NCI-H446 (cell line): ENCODE measurements around the gene PROZ.

Experiments used
- DNase-seq, 2 experiments: peaks; one replicate each; lab custom pipeline; 2025; lab: John Stamatoyannopoulos, UW

PROZ gene

DNA sequence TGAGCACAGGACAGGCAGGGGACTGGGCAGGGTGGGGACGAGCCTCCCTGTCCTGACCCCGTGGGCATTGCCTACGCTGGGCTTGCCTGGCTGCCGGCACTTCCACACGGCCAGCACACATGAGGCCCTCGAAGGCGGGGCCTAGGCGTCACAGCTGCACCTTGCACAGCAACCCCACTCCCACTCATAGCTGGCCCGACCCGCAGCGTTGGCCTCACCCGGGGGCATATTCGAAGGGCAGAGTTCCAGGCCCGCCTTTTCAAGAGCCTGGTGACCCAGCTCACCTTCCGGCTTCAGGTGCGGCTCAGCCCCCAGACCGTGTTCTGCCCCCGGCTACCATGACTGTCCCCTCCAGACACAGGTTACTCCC, 16.9 kb upstream of the PROZ start:
- no peak for DNase-seq

GRCh38 chr13:113142876-113143275, 15.6 kb upstream of the PROZ start:
- no peak for DNase-seq

DNA sequence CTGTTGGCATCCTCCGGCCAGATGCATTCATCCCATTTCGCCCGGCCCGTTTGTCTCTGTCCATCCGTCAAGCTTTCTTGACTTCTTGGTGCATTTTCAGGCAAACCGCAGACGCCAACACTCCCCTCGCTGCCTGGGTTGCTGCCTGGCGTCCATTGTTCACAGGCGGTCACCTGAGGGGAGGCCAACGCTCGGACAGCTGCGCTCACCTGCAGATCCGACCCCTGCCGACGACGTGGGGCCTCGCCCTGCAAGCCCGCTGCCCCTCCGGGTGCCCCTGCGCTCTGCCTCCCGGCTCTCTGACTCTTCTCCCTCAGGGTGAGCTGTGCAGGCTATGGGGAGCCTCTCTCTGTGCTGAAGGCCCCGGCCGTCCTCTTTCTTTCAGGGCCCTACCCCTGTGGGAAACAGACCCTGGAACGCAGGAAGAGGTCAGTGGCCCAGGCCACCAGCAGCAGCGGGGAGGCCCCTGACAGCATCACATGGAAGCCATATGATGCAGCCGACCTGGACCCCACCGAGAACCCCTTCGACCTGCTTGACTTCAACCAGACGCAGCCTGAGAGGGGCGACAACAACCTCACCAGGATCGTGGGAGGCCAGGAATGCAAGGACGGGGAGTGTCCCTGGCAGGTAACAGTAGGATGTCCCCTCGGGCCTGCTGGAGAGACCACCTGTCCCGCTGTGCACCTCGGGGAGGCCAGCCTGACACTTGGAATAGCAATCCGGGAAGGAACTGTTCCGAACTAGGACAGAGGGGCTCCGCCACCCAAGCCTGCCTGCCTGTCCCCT, 14.8 kb upstream of the PROZ start:
- DNase-seq, result no peak

- no peak for DNase-seq
These were observed 14.2 kb upstream of the PROZ start for GRCh38 chr13:113144255-113144629.

DNA sequence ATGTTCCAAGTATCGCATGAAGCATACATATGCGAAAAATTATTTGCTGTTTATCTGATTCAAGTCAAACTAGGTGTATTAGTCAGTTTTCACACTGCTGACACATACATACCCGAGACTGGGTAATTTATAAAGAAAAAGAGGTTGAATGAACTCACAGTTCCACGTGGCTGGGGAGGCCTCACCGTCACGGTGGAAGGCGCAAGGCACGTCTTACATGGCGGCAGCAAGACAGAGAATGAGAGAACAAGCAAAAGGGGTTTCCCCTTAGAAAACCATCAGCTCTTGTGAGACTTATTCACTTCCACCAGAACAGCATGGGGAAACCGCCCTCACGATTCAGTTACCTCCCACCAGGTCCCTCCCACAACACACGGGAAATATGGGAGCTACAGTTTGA, 13.0 kb upstream of the PROZ start:
- no peak for DNase-seq

DNA sequence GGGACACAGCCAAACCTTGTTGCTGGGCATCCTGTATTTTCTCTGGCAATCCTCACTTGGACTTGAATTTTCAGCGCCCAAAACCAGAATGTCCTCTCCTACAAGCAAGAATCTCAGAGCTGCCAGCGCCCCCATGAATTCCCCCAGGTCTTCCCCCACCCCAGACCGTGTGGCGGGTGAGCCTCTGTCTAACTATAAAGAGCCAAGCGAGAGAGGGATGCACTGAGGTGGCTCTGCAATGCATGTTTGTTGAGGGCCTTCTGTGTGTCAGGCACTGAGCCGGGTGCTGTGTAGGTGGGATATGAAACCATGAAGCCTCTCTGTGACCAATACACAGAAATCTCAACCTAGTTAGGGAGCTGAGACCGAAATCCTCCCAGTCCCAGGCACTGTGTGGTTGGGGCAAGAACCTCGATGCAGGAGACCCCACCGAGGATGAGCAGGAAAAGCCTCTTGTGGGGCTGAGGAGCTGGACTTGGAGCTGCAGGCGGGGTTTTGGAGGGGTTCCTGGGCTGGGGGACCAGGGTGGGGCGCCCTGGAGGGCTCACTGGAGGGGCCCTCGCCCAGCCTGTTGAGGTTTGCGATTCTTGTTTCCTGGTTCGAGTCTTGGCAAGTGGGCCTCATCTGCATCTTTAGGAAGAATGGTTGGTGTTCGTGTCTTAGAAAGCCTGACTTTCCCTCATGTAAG, 12.4 kb upstream of the PROZ start:
- no peak for DNase-seq

DNA sequence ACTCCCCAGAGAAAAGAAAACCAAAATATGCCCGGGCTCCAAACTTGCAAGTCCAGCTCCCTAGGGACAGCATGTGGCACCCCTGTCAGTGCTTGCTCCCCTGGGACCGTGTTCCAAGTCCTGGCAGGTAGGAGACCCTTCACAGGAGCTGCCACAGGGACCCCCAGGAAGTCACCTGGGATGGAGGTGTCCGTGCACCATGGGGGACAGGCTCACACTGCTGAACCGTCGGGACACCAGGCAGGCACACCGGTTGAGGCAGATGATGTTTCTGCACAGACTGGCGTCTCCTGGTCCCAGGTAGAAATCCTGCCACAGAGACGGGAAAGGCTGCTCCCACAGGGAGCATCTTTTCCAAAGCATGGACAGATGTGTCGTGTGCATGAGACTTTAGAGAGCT, 11.7 kb upstream of the PROZ start:
- DNase-seq, result no peak

DNA sequence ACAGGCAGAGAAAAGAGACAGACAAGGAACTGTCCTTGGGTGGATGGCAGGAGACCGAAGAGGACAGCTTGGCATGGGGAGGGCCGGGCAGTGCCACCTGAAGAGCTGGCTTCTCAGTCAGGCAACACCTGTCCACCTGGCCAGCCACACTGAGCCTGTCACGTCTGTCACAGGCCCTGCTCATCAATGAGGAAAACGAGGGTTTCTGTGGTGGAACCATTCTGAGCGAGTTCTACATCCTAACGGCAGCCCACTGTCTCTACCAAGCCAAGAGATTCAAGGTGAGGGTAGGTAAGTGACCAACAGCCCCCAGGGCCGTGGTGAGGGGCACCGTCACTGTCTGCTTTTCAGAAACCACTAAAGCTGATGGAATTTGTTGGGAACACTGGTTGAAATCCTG, 11.2 kb upstream of the PROZ start:
- no peak for DNase-seq

DNA sequence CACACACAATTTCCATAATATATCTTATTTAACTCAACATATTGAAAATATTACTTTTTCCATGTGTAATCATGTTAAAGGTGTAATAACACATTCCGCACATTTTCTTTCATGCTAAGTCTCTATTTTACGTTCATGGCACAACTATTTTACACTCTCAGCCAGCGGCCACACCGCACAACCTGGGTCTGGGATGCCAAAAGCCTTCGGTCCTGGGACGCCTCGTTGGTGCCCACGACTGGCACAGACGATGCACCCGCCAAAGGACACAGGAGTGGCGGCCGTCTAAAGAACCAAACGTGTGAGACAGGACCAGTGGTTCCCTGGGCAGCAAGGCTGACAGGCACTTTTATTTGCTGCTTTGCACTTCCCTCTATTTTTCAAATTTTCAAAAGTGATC, 10.0 kb upstream of the PROZ start:
- DNase-seq, result no peak

GRCh38 chr13:113148940-113149503, 9.4 kb upstream of the PROZ start:
- no peak for DNase-seq

DNA sequence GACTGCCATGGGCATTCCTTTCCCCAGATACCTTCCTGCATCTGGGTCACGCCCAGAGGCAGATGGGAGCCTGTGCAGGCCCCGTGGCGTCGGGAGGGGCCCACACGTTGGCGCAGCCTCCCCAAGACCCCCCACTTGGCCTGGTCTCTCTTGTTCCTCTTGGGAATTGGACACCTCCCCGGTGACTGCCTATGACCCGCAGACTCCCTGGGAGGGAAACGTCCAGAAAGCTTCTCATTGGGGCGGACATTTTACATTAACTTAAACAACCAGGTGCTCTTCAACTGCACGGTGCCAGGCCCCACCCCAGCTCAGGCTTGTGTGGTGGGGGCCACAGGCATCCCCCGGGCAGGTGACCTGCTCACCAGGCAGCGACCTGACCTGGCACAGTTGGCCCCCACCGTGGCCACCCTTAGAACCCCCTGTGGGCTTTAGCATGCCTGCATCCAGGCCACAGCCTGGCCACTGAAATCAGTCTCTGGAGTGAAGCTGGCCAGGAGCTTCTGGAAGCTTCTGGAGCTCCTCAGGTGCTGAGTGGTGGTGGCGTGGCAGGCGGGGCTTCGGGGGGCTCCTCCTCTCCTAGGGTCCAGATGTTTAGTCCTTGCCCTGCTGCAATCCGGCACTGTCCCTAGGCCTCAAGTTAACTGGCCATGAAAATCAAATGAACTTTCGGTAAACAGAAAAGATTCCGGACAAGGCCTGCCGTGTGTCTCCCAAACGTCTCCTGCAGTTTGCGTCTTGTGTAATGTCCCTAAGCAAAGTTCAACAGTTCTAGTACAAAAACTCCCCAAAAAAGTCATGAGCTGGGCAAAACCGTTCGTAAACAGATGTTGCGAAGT, 8.5 kb upstream of the PROZ start:
- no peak for DNase-seq

DNA sequence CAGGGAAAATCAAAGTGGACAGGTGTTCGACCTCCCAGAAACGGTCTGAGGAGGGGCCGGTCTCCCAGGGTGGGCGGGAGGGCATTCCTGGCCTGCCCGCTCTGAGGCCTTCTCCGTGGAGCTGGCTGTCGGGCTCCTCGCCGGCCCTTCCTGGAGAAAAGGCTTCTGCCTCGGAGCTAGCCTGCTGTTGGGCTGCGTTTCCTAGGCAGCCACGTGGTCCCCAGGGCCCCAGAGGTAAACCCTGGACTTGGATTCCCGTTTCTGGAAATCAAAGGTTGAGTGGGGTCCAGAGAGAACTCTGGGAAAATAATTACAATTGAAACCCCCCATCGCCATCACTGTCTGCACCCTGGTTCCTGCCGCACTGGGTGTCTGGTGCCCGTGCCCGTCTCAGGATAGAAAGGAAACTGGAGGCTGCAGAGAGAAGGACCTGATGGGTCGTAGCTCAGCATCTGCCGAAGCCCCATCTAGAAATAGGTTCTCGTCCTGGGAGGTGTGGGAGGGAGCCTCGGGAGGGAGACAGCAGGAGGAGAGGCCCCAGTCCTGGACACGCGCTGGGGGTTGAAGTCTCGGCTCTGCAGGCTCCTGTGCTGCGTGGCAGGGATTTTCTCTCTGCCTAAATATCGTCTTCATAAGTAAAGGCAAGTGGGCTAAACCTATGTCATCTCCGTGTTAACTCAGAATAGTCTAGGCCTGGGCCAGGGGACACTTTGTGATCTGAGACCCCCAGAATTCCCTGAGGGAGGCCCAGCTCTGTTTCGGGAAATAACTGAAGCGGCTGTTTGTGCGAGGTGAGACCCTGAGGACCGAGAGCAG, 7.7 kb upstream of the PROZ start:
- DNase-seq, result no peak

- DNase-seq, result no peak
These were observed 6.4 kb upstream of the PROZ start for GRCh38 chr13:113151745-113152690.

- DNase-seq, result no peak
These were observed 5.8 kb upstream of the PROZ start for GRCh38 chr13:113152691-113152983.

GRCh38 chr13:113152984-113153809, 5.3 kb upstream of the PROZ start:
- no peak for DNase-seq

DNA sequence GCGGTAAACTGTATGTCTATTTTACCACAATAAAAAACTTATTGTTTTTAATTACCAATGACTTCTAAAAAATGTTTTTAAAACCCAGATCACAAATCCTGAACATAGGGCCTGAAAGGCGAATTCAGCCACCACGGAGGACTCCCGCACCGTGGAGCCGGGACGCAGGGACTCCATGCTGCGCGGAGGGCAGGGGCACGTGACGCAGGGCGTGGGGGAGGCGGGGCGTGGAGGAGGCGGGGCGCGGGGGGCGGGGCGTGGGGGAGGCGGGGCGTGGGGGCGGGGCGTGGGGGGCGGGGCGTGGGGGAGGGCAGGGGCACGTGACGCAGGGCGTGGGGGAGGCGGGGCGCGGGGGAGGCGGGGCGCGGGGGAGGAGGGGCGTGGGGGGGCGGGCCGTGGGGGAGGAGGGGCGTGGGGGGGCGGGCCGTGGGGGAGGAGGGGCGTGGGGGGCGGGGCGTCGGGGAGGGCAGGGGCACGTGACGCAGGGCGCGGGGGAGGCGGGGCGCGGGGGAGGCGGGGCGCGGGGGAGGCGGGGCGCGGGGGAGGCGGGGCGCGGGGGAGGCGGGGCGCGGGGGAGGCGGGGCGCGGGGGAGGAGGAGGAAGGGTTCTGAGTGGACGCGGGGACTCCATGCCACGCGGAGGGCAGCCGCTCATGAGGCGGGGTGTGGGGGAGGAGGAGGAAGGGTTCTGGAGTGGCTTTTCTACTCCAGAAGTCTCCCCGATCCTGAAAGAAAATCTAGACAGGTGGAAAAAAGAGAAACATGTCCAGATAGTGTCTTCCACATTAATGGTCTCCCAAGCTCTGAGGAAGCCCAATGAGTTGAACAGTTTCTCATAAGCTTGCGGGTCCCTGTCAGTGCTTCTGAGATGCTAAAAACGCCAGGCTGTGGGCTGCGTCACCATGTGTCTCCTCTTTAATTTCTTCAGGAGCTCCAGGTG, 4.4 kb upstream of the PROZ start:
- DNase-seq, result peak in 1 of 2 experiments; percentile 56

- DNase-seq, result no peak
These were observed 3.2 kb upstream of the PROZ start for GRCh38 chr13:113155201-113155600.

DNA sequence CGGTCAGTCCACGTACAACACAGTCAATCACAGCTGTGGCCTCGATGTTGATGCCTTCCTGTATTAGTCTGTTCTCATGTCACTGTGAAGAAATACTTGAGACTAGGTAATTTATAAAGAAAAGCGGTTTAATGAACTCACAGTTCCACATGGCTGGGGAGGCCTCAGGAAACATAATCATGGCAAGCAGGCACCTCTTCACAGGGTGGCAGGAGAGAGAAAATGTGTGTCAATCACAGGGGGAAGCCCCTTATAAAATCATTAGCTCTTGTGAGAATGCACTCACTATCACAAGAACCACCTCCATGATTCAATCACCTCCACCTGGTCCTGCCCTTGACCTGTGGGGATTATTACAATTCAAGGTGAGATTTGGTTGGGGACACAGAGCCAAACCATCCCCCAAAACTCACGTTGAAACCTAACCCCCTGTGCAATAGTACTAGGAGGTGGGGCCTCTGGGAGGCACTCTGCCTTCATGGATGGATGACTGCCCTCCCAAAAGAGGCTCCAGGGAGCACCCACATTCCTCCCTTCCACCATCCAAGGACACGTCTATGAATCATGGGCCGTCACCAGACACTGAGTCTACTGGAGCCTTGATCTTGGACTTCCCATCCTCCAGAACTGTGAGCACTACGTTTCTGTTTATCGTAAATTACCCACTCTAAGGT, 2.3 kb upstream of the PROZ start:
- no peak for DNase-seq
